GM12892 (cell line): ENCODE measurements around the gene SLC39A11.

Experiments used
- POLR2A ChIP-seq: IDR thresholded peaks from 2 replicates; pipeline ENCODE4 v1.6.1; 2011; ENCODE audit warnings: low read depth, low read length, control low read depth
- POLR2AphosphoS5 ChIP-seq: IDR thresholded peaks from 2 replicates; pipeline ENCODE4 v1.6.1; 2011; ENCODE audit warnings: low read depth, low read length, control low read depth
- TAF1 ChIP-seq: IDR thresholded peaks from 2 replicates; pipeline ENCODE4 v1.6.1; 2011; ENCODE audit warnings: low read depth, mild to moderate bottlenecking, control low read depth, low read length, borderline replicate concordance

- TF ChIP-seq POLR2AphosphoS5 (no peak), POLR2A (no peak), TAF1 (no peak)
These were observed 474.4 kb downstream of the SLC39A11 start for GRCh38 chr17:72618001-72618509.
